Measurements from ENCODE around the gene SPATA3.
"Not testable (repeated sequence)": the region's sequence is repeated elsewhere in the genome, so short reads cannot be mapped to it uniquely, and the experiment has no call there.

Gene SPATA3

DNA sequence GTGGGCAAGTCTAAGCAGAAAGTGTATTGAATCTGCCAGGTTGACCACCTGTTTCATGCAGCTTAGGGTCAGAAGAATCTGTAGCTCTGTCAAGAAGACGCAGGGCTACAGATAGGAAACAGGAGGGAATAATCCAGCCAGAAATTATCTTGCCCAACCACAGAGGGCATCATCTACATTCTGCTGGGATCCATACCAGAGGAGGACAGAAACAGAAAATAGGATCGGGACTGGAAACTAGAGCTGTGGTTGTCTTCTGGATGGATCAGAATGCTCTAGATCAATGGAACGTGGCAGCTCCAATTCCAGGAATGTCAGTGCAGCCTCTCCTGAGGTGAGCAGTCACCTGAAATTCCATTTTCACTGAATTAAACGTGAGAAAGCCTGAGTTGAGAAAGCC is 3.6 kb downstream of the SPATA3 start:
- DNase-seq = no peak

DNA sequence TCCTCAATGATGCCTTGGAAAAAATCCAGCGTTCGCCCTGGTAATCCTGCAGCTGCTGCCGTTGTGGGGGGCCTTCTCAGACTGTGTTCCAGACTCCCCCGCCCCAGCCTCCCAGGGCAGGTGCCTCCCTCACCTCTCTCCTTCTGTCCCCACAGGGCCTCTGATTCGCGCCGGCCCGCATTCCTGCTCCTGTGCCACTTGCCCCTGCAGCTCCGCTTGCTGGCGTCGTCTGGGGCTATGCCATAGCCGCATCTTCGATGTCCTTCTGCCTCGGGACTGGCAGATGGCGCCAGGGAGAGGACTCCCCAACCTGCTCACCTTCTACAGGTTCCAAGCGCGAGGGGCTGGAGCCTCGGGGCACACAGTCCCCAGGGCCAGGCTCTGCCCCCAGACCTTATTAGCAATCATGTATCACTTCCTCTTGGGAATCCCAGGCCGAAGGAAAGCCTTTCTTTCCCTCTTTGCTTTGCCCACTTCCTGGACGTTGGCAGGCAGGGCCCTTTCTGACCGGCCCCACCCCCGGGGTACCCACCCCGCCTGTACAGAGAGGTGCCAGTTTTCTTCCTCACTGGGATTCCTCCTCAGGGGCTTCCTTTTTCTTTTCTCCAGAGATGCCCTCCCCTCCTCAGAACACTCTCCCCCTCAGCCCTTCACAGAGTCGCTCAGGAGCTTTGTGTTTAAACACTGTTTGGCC is 4.4 kb downstream of the SPATA3 start:
- no peak for DNase-seq

DNA sequence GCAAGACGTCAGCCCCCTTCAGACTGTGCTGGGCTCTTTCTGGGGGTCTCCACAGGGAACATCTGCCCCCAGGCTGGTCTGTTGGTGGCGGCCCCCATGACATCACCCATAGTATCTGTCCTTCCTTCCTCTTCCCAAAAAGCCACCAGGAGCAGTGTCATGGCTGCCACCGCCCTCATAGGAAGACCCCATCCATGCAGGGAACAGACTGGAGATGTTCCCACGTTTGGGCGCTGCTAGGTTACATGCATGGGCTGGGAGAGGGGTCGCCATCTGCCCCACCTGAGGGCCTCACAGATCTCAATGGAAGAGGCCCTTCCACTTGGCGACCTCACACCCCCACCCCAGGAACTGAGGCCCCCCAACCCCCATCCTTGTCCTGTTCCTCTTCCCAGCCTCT is 5.1 kb downstream of the SPATA3 start:
- DNase-seq = no peak

DNA sequence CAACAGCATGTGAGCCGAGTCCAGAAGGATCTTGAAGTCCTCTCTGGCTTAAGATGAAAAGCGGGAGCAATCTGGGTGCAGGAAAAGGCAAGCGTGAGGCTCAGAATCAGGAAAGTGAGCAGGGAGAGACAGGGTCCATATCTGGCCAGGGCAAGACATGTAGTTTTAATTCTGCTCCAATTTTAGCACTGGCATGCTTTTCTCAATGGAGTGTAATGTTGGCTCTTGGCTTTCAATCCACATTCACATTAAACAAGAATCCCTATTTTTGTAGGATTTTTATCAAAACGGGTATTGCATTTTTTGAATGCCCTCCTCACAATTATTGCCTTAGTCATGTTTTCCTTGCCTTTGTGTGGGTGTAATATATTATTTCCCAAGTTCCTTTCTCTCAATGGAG is 6.0 kb downstream of the SPATA3 start:
- DNase-seq = no peak

DNA sequence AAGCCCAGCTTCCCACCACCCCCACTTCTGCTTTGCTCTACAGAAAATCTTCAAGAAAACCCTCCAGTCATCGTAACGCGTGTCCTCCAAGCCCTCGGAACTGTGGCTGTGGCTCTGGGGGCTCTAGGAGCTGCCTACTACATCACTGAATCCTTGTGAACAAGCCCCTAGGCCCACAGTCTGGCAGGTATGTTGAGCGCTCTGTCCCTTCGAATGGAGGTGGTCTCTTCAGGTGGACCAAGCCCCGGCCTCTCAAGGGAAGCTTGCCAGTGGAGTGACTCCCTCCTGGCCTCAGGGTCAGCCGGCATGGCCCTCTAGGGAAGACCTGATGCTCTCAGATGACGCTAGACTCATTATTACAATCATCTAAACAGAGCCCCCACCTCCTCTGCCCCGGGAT is 6.7 kb downstream of the SPATA3 start:
- DNase-seq = no peak

DNA sequence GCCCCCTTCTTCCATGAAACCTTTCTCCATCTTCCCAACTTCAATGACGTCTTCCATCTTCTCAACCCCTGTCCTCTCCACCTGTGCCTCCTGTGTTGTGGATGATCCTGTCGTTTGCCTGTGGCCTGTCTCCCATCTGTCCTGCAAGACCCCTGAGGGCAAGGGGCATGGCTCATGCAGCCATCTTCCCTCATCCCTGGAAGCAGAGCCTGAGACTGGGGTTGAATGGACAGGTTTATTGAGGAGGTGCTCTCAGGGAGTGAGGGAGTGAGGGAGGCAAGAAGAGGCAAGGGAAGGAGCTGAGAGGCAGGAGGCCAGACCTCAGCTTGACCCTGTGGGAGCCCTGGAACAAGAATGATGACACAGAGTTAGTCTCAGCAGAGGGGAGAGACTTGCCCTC is 7.3 kb downstream of the SPATA3 start:
- no peak for DNase-seq

DNA sequence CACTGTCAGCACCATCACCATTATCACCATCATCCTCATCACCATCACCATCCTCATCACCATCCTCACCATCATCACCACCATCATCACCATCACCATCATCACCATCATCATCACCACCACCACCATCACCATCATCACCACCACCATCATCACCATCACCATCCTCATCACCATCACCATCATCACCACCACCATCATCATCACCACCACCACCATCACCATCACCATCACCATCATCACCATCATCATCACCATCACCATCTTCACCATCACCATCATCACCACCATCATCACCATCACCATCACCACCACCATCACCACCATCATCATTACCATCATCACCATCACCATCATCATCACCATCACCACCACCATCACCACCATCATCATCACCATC is 9.0 kb downstream of the SPATA3 start:
- DNase-seq = not testable (repeated sequence)

DNA sequence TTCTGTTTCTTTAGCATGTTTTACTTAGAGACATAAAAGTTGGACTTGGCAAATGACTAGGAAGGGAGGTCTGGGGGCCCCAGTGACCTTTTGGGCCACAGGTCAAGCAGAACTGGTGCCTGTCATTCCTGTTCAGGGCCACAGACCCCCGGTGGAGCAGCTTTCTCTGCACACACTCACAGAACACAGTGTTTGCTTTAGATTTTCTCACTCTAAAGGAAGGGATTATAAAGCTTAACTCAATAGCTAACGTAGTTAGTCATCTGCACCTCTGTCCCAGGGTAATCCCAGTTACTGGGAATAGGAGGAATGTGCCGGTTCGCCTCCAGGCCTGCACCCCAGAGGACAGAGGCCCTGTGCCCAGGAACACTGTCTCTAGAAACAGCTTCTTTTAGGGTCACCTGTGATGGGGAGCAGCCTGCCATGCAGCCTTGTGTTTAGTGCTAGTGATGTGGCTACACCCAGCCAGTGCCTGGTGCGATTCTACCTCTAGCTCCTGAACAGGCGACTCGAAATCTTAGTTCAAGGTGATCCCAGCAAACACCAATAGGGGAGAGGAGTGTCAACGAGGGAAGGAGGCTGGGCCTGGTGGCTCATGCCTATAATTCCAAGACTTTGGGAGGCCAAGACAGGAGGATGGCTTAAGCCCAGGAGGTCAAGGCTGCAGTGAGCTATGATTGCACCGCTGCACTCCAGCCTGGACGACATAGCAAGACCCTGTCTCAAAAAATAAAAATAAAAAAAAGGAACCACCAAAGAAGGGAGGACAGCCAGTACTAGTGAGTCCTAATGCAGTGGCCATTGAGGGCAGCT is 11.6 kb downstream of the SPATA3 start:
- no peak for DNase-seq

DNA sequence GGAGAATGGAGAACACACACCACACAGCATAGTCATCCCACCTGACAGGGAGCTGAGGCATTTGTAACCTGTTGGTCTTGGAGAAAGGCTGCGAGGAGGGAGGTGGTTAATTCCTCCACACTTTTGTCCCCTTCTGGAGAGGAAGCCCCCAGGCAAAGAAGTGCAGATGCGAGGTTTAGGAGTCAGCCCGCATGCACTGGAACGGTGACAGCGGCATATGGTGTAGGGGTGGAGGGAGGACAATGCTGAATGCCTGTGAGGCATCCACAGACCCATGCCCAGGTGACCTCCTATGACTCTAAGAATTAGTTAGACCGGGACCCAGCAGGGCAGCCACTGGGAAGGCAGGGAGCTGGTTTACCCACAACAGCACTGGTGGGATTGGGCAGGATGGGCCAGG is 12.2 kb downstream of the SPATA3 start:
- DNase-seq = no peak

DNA sequence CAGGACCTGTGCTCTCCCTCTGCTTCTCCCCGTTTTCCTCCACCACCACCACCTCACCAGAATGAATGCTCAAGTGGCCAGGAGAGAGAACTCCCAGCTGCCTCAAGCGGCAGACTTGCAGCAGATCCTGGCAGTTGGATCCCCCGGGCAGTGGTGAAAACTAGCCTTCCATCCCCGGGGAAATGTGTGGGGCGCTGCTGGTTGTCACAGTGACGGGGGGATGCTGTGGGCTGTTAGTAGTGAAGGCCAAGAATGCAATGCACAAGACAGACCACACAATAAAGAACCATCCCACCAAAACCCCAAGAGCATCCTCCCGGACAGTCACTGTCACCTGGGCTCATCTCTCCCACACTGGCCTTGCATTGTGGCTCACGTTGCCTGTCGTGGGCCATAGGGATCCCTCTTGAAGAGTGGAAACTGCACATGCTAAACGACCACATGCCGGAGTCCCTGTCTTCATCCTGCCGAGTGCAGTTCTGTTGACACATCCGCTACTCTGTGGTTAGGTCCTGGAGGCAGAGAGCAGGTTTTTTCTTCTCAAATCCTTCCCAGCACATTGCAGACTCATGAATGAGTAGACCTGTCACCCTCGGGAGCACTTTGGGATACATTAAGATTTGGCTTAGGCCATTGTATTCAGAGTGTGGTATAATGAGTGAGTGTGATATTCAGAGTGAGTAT is 13.5 kb downstream of the SPATA3 start:
- no peak for DNase-seq

DNA sequence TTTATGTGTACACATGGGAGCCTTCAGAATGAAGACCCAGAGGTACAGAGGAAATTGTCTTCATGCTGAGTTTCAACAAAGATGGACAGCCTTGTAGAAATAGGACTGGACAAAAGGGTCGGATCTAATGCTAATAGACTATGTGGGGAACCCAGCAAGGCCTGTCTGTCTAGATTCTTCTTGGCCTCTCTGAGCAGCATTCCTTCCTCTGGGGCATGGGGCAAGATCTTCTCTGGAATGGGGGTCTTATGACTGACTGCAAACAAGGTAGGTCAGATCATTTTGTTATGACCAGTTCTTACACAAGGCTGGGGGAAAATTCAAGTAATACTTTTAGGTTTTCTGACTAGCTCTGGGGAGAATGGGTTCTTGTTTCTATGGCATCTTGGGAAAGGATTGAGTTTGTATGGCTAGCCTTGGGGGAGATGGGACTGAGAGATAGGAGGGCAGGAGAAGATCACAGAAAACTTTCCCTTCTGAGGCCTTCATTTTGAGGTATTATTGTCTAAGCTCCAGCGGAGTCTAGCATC is 14.3 kb downstream of the SPATA3 start:
- DNase-seq = no peak

DNA sequence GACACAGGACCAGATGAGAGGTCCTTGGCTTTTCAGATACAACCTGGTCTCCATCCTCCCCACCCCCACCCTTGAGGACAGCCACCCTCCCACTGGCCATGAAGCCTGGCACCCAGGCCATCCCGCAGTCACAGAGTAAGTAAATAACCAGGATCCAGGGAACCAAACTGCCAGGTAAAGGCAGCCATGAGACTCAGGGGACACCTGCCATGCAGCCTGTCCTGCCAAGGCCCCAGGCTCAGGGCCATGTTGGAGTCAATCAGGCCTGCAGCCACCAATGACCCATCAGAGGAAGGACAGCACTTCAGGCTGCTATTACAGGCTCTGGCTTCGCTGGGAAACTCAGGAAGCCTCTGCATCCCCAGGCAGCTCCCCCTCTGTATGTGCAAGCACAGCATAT is 15.6 kb downstream of the SPATA3 start:
- no peak for DNase-seq

DNA sequence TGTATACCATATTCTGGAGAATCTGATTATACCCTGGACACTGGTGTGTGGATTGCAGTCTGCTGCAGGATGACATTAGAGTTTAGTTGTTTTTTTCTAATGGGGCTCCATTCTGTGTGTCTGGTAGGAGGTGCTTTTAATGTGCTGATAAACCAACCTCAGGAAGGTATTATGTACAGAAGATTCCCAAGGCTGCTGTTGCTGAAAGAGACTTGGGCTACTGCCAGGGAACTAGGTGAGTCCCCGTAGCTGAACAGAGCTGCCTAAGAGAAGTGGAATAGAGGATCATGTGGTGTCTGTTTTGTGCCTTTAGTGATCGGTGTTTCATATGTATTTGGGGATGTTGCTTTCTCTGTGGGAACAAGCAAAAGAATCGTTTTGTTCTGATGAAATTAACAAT is 16.5 kb downstream of the SPATA3 start:
- no peak for DNase-seq

DNA sequence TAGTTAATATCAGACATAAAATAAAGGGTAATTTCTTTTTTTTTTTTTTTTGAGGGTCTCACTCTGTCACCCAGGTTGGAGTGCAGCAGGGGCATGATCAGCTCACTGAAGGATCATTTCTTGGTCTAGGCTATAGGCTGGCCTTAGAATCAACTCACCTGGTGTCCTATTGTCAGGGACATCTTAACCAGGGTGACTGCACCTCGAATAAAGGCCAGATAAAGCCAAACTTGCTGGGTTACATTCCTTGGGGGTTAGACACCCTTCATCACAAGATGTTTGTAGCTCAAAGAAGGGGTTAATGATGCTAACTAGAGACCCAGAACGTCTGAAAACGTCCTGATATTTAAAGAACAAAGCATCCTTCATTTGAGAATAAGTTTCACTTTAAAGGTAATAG is 17.9 kb downstream of the SPATA3 start:
- no peak for DNase-seq

DNA sequence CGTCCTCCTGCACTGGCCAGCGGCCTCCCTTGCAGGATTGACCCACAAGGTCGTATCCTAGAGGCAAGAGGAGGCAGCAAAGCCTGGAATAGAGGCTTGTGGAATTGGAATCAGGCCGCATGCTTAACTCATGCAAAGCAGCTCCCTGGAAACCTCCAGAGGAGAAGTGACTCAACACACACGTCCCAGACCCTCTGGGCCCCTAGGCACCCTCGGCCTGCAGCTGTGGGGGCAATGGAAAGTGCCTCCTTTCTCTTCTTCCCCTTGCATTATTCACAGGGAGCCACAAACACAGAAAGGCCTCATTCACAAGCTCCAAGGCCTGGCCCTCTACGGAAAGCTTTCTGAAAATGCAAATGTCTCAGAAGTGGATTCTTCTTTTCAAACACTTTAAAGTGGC is 19.6 kb downstream of the SPATA3 start:
- DNase-seq = no peak

DNA sequence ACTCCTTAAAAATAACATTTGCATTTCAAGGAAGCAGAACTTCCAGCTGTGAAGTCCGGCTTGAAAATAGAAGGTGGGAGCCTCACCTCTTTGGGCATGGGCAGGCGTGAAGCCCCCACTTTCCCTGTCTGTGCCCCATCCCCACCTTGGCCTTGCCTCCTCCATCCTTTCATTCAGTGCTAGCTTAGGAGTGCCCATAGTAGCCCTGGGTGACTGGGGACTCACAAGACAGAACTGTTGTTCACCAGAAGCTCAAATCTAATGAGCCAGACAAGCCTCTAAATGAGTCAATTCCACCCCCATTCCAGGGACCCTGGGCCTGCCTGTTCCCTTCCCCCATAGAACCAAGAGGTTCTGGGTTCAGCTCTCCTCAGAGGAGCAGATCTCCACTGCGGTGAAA is 20.0 kb downstream of the SPATA3 start:
- no peak for DNase-seq

DNA sequence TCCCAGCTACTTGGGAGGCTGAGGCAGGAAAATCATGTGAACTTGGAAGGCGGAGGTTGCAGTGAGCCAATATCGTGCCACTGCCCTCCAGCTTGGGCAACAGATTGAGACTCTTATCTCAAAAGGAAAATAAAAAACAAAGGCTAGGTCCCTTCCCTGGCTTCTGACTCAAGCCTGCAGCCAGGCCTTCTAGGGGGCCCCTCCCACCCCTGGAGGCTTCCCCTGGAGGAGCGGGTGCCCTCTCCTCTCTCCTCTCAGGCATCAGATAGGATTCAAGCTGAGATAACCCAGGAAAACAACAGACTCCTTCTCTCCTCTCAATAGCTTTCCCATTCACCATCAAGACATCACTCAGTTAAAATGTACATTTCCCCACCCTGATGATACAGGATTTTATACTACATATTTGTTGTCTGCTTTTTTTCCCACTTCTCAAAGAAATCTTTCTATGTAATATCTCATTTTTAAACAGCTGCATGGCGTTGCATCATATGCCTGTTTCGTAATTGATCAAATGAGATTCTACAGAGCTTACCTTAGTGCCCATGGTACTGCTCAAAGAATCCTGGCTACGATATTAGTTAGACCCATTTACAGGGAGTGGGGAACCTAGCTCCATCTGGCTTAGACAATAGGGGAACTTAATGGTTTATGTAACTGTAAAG is 20.8 kb downstream of the SPATA3 start:
- no peak for DNase-seq

DNA sequence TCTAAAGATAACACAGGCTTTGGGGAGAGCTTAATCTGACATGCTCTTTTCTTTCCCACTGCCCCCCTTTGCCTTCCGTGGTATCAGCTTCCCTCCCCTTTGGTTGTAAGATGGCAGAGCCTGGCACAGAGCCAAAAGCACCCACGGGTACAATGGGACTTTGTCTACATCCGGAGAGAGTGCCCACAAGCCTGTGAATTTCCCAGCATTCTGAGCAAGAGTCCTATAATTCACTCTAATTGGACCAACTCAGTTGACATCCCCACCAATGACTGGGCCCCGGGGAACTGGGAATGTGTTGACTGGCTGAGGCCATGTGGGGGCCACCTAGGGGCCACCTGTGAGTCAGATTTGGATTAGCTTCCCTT is 21.3 kb downstream of the SPATA3 start:
- no peak for DNase-seq

DNA sequence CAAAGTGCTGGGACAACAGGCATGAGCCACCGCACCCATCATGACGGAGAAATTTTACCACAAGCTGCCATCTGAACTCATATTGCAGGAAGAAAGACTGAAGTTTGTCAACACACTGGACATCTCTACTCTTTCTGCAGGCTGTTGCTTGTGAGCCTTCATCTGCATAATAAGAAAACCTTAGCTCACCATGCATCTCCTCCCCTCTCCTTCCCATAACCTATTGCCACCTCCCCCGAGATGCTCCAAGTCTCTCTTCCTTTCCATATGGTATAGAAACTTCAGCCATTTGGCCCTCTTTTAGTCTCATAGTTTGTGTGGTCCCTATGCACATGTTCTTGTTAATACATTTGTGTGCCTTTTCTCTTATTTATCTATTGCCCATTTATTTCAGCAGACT is 22.3 kb downstream of the SPATA3 start:
- DNase-seq = no peak

DNA sequence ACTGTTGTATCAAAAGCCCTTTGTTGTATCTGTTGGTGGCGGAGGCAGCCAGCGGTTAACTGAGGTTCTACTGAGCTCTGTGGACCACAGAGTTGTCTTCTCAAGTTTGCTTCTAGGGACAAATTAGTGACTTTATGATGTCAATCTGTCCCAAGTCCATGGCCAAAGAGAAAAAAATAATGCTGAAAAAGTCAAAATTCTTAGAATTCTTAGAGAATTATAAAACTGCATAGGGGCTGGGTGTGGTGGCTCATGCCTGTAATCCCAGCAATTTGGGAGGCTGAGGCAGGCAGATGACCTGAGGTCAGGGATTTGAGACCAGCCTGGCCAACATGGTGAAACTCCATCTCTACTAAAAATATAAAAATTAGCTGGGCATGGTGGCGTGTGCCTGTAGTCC is 29.1 kb downstream of the SPATA3 start:
- not testable (repeated sequence) for DNase-seq

DNA sequence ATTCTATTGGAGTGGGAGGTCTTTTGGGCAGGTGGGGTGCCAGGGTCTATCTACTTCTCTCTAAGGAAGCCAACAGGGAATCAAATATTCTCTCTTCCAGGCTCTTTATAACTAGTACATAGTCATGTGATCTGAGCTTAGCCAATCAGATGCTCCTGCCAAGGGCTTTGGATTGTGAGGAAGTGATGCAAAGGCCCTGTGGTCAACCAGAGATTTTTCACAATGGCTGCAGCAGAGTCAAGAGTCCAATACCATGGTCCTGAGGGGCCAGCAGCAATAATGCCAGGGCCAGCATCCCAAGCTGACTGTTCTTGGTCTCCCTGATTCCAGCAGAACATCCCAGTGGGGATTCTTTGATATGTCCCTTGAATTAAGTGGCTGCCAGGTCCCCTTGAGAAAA is 33.0 kb downstream of the SPATA3 start:
- DNase-seq = no peak

DNA sequence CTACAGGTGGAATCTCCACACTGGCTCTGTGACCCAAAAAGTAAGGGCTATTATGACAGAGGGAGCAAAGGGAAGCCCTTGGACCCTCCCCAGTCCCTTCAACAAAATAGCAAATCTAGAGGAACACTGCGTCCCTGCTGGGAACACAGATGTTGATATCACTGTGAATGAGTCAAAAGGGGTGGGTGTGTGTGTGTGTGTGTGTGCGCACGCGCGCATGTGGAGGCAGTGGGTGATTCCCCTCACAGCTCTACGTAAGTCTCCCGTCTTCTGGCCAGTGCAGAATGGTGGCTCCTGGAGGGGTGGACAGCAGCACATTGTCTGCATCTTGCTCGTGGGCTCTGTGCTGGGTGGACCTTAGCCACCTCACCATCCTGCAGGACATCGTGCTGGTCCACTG is 33.6 kb downstream of the SPATA3 start:
- no peak for DNase-seq

DNA sequence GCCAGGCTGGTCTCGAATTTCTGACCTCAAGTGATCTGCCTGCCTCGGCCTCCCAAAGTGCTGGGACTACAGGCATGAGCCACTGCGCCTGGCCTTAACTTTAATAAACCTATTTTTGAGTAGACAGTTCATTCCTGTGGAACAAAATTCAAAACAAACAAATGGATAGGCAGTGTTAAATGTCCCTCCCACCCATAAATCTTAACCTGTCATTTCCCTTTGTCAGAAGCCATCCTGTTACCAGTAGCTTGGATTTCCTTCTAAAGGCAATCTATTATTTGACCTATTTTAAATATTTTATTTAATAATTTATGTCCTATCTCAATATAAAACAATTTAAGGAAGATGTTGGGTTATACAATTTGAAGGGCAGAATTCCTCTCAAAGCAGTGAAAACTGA is 34.8 kb downstream of the SPATA3 start:
- DNase-seq = no peak

All from retina (tissue), 1 donor.